Vagina (tissue), 2 donors: ENCODE data around the gene RFPL2.
"Not testable (repeated sequence)": the region's sequence is repeated elsewhere in the genome, so short reads cannot be mapped to it uniquely, and the experiment has no call there.

Source experiments
- POLR2A ChIP-seq, 2 donors: fragments of 450-650 bp; IDR thresholded peaks; one replicate each; pipeline ENCODE4 v1.6.1; 2017; ENCODE audit warnings: antibody characterized with exemption in 2 of 2, mild to moderate bottlenecking in 2 of 2, moderate library complexity in 2 of 2
- POLR2AphosphoS5 ChIP-seq, 2 donors: sonication (generic); formaldehyde crosslinking; IDR thresholded peaks; one replicate each; pipeline ENCODE4 v1.9.0; 2017; ENCODE audit warnings: antibody characterized with exemption in 2 of 2, mild to moderate bottlenecking in 2 of 2, low read depth in 1 of 2; ENCODE audit not compliant: insufficient read depth in 1 of 2
- TF ChIP-seq, protein P1 (sequence below), 3 experiments: fragments of 450-650 bp in 2 of 3; fragments of 200-600 bp in 1 of 3; sonication (generic) in 1 of 3; IDR thresholded peaks; one replicate each; pipeline ENCODE4 v1.5.1; 2017 to 2019; ENCODE audit warnings: antibody characterized with exemption in 3 of 3, mild to moderate bottlenecking in 2 of 3, moderate library complexity in 2 of 3

DNA sequence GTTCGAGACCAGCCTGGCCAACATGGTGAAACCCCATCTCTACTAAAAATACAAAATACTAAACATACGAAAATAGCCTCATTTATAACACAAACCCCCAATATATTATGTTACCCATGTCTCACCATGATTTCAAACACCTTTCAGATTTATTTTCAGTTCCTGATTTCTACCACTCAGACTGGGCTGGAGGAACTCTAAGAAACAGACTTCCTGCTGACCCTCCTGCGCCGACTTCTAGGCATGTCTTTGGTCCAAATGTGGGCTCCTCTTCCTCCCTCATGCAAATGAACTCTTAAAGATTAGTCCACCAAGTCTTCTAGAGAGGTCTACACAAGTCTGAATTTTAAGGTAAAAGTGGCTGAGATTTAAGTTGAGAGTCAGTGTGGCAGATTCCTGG lies 56.5 kb downstream of the RFPL2 start:
- TF ChIP-seq, protein P1, sequence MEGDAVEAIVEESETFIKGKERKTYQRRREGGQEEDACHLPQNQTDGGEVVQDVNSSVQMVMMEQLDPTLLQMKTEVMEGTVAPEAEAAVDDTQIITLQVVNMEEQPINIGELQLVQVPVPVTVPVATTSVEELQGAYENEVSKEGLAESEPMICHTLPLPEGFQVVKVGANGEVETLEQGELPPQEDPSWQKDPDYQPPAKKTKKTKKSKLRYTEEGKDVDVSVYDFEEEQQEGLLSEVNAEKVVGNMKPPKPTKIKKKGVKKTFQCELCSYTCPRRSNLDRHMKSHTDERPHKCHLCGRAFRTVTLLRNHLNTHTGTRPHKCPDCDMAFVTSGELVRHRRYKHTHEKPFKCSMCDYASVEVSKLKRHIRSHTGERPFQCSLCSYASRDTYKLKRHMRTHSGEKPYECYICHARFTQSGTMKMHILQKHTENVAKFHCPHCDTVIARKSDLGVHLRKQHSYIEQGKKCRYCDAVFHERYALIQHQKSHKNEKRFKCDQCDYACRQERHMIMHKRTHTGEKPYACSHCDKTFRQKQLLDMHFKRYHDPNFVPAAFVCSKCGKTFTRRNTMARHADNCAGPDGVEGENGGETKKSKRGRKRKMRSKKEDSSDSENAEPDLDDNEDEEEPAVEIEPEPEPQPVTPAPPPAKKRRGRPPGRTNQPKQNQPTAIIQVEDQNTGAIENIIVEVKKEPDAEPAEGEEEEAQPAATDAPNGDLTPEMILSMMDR (IDR thresholded peaks at IDR 0.05), result not testable (repeated sequence)
- not testable (repeated sequence) for TF ChIP-seq POLR2A (IDR thresholded peaks at IDR 0.05); POLR2AphosphoS5 (IDR thresholded peaks at IDR 0.05; ENCODE audit: insufficient read depth in 1 of 2, low read depth in 1 of 2)
